K562 (cell line): ENCODE results near the gene STAB1. TPM values are rescaled to one million over a fixed set of nuclear protein-coding genes. Genes with fewer than 3 reads are reported as not detected.
A peak's percentile ranks its signal among the peaks of the same experiment; 100 is the strongest.

Source experiments
- ATAC-seq: fragments of 200-7000 bp; cut with Tn5 transposase; 3 replicates; pipeline ENCODE4 v1.9.1; 2020; ENCODE audit warnings: moderate library complexity
- BruUV-seq: library from RNA; stranded (reverse); fragments of 400-500 nt; replicated peaks from 2 replicates; lab custom pipeline; 2021; lab: Mats Ljungman, UMichigan
- CTCF ChIA-PET: fragments of 300-600 bp; formaldehyde crosslinking; extraction: SDS; loops from one replicate; lab custom pipeline; 2021; ENCODE audit warnings: low intra/inter-chr PET ratio; lab: Yijun Ruan, JAX
- POLR2A ChIA-PET: fragments of 300-600, 350-650 bp; sonication (Branson Sonifier 250); formaldehyde crosslinking; extraction: SDS; loops from one replicate; lab custom pipeline; 2021; ENCODE audit warnings: antibody characterized with exemption, inconsistent platforms; lab: Yijun Ruan, JAX
- DNase-seq, 4 experiments: peaks; one replicate each; pipeline versions ENCODE4 v3.0.0 to v3.0.0-alpha.2; 2011 to 2018; ENCODE audit warnings: low spot score in 3 of 4, mixed read lengths in 3 of 4; ENCODE audit errors: extremely low read depth in 1 of 4
- FAIRE-seq: peaks from 2 replicates; lab custom pipeline; 2011; peaks lifted over from hg19 to GRCh38; lab: Jason Lieb, UNC
- H2AFZ ChIP-seq: 2 replicates; pipeline ENCODE4 v1.6.0; 2011; ENCODE audit warnings: low read depth, low read length, control low read depth, inconsistent platforms
- H3K27ac ChIP-seq: fragments of 200-600 bp; 3 replicates; pipeline ENCODE4 v1.8.0; 2011; ENCODE audit warnings: low read depth, mild to moderate bottlenecking, control low read depth, inconsistent platforms, low read length, moderate library complexity, mixed read lengths; ENCODE audit errors: extremely low read depth
- H3K27me3 ChIP-seq, 2 experiments: fragments of 300-600 bp in 1 of 2; 2 replicates in 1 of 2; 3 replicates in 1 of 2; pipeline versions ENCODE4 v1.6.0 to v1.8.0; 2011; ENCODE audit warnings: inconsistent platforms in 2 of 2, low read length in 2 of 2, mild to moderate bottlenecking in 1 of 2, mixed read lengths in 1 of 2, moderate library complexity in 1 of 2; ENCODE audit not compliant: control insufficient read depth in 2 of 2, insufficient read depth in 2 of 2
- H3K36me3 ChIP-seq: fragments of 300-600 bp; 3 replicates; pipeline ENCODE4 v1.8.0; 2011; ENCODE audit warnings: mild to moderate bottlenecking, low read length, inconsistent platforms; ENCODE audit not compliant: control insufficient read depth, insufficient read depth
- H3K4me1 ChIP-seq, 2 experiments: fragments of 200-600 bp in 1 of 2; replicated peaks in 1 of 2; 2 replicates in 1 of 2; 3 replicates in 1 of 2; pipeline versions ENCODE4 v1.5.1 to v1.8.0; 2011; ENCODE audit warnings: inconsistent platforms in 2 of 2, low read length in 2 of 2, mild to moderate bottlenecking in 1 of 2, mixed read lengths in 1 of 2, moderate library complexity in 1 of 2; ENCODE audit not compliant: control insufficient read depth in 2 of 2, insufficient read depth in 2 of 2
- H3K4me2 ChIP-seq: 2 replicates; pipeline ENCODE4 v1.6.1; 2011; ENCODE audit warnings: low read length, control low read depth, inconsistent platforms, mixed read lengths; ENCODE audit not compliant: insufficient read depth
- H3K4me3 ChIP-seq: fragments of 200-600 bp; sonication (generic), shearing (Covaris generic); 2 replicates; pipeline ENCODE4 v1.5.1; 2016; ENCODE audit warnings: control low read depth, inconsistent platforms
- H3K79me2 ChIP-seq: fragments of 200-600 bp; 3 replicates; pipeline ENCODE4 v1.8.0; 2011; ENCODE audit warnings: low read length, inconsistent platforms; ENCODE audit not compliant: control insufficient read depth, insufficient read depth
- H3K9ac ChIP-seq, 2 experiments: 2 replicates each; pipeline versions ENCODE4 v1.6.0 to v1.6.1; 2011; ENCODE audit warnings: low read depth in 2 of 2, low read length in 2 of 2, control low read depth in 1 of 2, inconsistent platforms in 1 of 2, mild to moderate bottlenecking in 1 of 2, mixed read lengths in 1 of 2; ENCODE audit not compliant: insufficient read depth in 1 of 2
- H3K9me1 ChIP-seq: one replicate; pipeline ENCODE4 v1.6.0; 2011; ENCODE audit warnings: inconsistent platforms, mild to moderate bottlenecking, low read length, moderate library complexity; ENCODE audit not compliant: control insufficient read depth, insufficient read depth
- H3K9me3 ChIP-seq: replicated peaks from 2 replicates; pipeline ENCODE4 v1.5.1; 2011; ENCODE audit warnings: low read depth, low read length, inconsistent platforms; ENCODE audit not compliant: control insufficient read depth, insufficient read depth
- H4K20me1 ChIP-seq: replicated peaks from 2 replicates; pipeline ENCODE4 v1.6.1; 2011; ENCODE audit warnings: low read length, inconsistent platforms, mixed read lengths; ENCODE audit not compliant: control insufficient read depth, insufficient read depth
- ATF3 ChIP-seq, 2 experiments: fragments of 450-650 bp in 1 of 2; sonication (generic) in 1 of 2; formaldehyde crosslinking in 1 of 2; IDR thresholded peaks in 1 of 2; conservative IDR thresholded peaks in 1 of 2; 2 replicates each; pipeline versions ENCODE4 v1.6.1 to v1.8.1; 2016 to 2023; ENCODE audit warnings: mild to moderate bottlenecking in 2 of 2, moderate library complexity in 2 of 2, inconsistent platforms in 1 of 2, missing genetic modification reagents in 1 of 2
- ATF7 ChIP-seq: fragments of 450-650 bp; IDR thresholded peaks from 2 replicates; pipeline ENCODE4 v1.7.1; 2014; ENCODE audit warnings: mild to moderate bottlenecking, moderate library complexity
- ELK1 ChIP-seq: sonication (generic); formaldehyde crosslinking; IDR thresholded peaks from 2 replicates; pipeline ENCODE4 v1.8.1; 2022; ENCODE audit warnings: missing genetic modification reagents
- HOXB6 ChIP-seq: fragments of 250-450 bp; sonication (Bioruptor Pico); IDR thresholded peaks from 2 replicates; pipeline ENCODE4 v1.5.1; 2022; ENCODE audit warnings: mild to moderate bottlenecking, borderline replicate concordance
- MCM2 ChIP-seq: fragments of 450-650 bp; IDR thresholded peaks from 2 replicates; pipeline ENCODE4 v1.6.1; 2017; ENCODE audit warnings: low read depth, mild to moderate bottlenecking
- POLR2G ChIP-seq: fragments of 200-400 bp; formaldehyde crosslinking; IDR thresholded peaks from 2 replicates; pipeline ENCODE4 v1.6.1; 2017; ENCODE audit warnings: low read depth, mild to moderate bottlenecking, antibody characterized with exemption, low read length, moderate library complexity
- RBBP5 ChIP-seq: fragments of 200-600 bp; sonication (generic); IDR thresholded peaks from 2 replicates; pipeline ENCODE4 v1.6.1; 2012; ENCODE audit warnings: borderline replicate concordance, mild to moderate bottlenecking, low read length, control low read depth, inconsistent platforms; ENCODE audit not compliant: insufficient read depth, poor library complexity, severe bottlenecking
- SREBF2 ChIP-seq: sonication (generic); formaldehyde crosslinking; IDR thresholded peaks from 2 replicates; pipeline ENCODE4 v1.4.0; 2020; ENCODE audit warnings: mild to moderate bottlenecking, missing genetic modification reagents
- UBTF ChIP-seq, 2 experiments: IDR thresholded peaks; 2 replicates each; pipeline ENCODE4 v1.6.1; 2012; ENCODE audit warnings: improper control_type of control experiment in 2 of 2, low read depth in 2 of 2, low read length in 2 of 2, borderline replicate concordance in 1 of 2
- VEZF1 ChIP-seq: fragments of 200-800 bp; sonication (Bioruptor generic); IDR thresholded peaks from 2 replicates; pipeline ENCODE4 v1.6.1; 2017; ENCODE audit warnings: missing genetic modification characterization, missing compliant biosample characterization
- WGBS: fragments of 100-300 bp; shearing (Covaris generic); methylation state at CpG from one replicate; pipeline ENCODE4 v1.1.6; 2016; ENCODE audit warnings: low coverage, mixed read lengths; ENCODE audit not compliant: insufficient coverage; ENCODE audit errors: missing lambda C conversion rate; 5-methylcytosine and 5-hydroxymethylcytosine counted together
- in situ Hi-C: fragments of 300-500 bp; cut with MboI; formaldehyde crosslinking; loops from 4 replicates; pipeline ENCODE4 v1.15.0; 2018; ENCODE audit warnings: inconsistent platforms, mixed read lengths
- intact Hi-C: fragments of 100-400 bp; cut with micrococcal nuclease; formaldehyde crosslinking; loops from 2 replicates; pipeline ENCODE4 v1.14.2; 2022
- polyA plus RNA-seq, 8 experiments: library from polyadenylated mRNA; depleted of rRNA in 4 of 8; stranded (reverse) in 5 of 8; unstranded in 3 of 8; fragments of >200 nt; fragmentation: Nextera tagmentation in 2 of 8; fragmentation: Illumina TruSeq in 1 of 8; extraction: Ambion mirVana in 2 of 8; extraction: Trizol in 1 of 8; gene quantifications; 2 replicates each; pipeline versions ENCODE4 v1.2.1 to v1.2.3, GENCODE V29; 2011 to 2014; ENCODE audit warnings: inconsistent platforms in 1 of 8, missing spikeins in 1 of 8
- total RNA-seq, 7 experiments: library from RNA; depleted of rRNA in 6 of 7; stranded (reverse); fragments of >200 nt in 6 of 7; fragmentation: Illumina TruSeq in 2 of 7; extraction: Trizol in 2 of 7; gene quantifications; 2 replicates each; pipeline versions ENCODE4 v1.2.1 to v1.2.3, GENCODE V29; 2011 to 2021; ENCODE audit warnings: low replicate concordance in 1 of 7
- TF ChIP-seq, protein P1 (sequence below), 3 experiments: IDR thresholded peaks in 2 of 3; conservative IDR thresholded peaks in 1 of 3; 2 replicates each; pipeline ENCODE4 v1.5.1; 2011 to 2012; ENCODE audit warnings: low read length in 3 of 3, mild to moderate bottlenecking in 3 of 3, control low read depth in 2 of 3, improper control_type of control experiment in 1 of 3, inconsistent platforms in 1 of 3, low read depth in 1 of 3, mixed read lengths in 1 of 3, moderate library complexity in 1 of 3; ENCODE audit not compliant: insufficient read depth in 2 of 3

Gene STAB1
- total and polyA plus RNA-seq, 9 of the 15 experiments (the other 6 are each of a cell fraction or from before 2014, with no cell fraction given): 0.20 to 3.9 (median 1.2) TPM

- Histone ChIP-seq H3K4me3 (peak within 1 kb of the TSS; percentile 75), H3K79me2 (peaks cover 87% of the 10 kb centered on the region), H3K27ac (peak within 1 kb of the TSS; percentile 82), H3K9me3 (no peaks in the 10 kb centered on the region), H4K20me1 (peaks cover 24% of the 10 kb centered on the region), H3K4me2 (peak within 1 kb of the TSS; percentile 85), H3K9me1 (peaks cover 17% of the 10 kb centered on the region), H2AFZ (peak within 1 kb of the TSS; percentile 83), H3K4me1 (peaks cover 32 to 54% of the 10 kb centered on the region in 2 experiments), H3K27me3 (no peaks in the 10 kb centered on the region), H3K36me3 (peaks cover 43% of the 10 kb centered on the region; the same call in 2 of the 3 replicates), H3K9ac (peak within 1 kb of the TSS; percentile 82 to 92)
- ChIA-PET CTCF (no interaction called here), POLR2A (interaction anchor here (0.6 to 1.3 kb wide), 2 partner anchors 14 to 28 kb away, joined by 5 read pairs; no protein-coding TSS in a partner anchor)
- intact Hi-C loops (loop anchor here (2.0 kb wide), 1 partner anchor 51 kb away; no protein-coding TSS in a partner anchor), in situ Hi-C loops (no loop called here)
- whole genome bisulfite sequencing: no CpG with 5 or more reads among the region's 91 CpGs
- peak; percentile 41 for ATAC-seq
- BruUV-seq: no TSS peak
- peak; percentile 79 to 94 (median 90) for DNase-seq
- FAIRE-seq: no peak
- peak; percentile 17 to 26; a peak in 1 of 4 replicates for TF ChIP-seq UBTF (IDR thresholded peaks at IDR 0.05; ENCODE audit: borderline replicate concordance in 1 of 2, low read depth in 2 of 2, low read length in 2 of 2)
- TF ChIP-seq SREBF2: no peak
- TF ChIP-seq ATF3 (IDR thresholded peaks at IDR 0.05): no peak
- no peak for TF ChIP-seq ATF3 (CRISPR knock-in tag; conservative IDR thresholded peaks at IDR 0.05)
- TF ChIP-seq, protein P1, sequence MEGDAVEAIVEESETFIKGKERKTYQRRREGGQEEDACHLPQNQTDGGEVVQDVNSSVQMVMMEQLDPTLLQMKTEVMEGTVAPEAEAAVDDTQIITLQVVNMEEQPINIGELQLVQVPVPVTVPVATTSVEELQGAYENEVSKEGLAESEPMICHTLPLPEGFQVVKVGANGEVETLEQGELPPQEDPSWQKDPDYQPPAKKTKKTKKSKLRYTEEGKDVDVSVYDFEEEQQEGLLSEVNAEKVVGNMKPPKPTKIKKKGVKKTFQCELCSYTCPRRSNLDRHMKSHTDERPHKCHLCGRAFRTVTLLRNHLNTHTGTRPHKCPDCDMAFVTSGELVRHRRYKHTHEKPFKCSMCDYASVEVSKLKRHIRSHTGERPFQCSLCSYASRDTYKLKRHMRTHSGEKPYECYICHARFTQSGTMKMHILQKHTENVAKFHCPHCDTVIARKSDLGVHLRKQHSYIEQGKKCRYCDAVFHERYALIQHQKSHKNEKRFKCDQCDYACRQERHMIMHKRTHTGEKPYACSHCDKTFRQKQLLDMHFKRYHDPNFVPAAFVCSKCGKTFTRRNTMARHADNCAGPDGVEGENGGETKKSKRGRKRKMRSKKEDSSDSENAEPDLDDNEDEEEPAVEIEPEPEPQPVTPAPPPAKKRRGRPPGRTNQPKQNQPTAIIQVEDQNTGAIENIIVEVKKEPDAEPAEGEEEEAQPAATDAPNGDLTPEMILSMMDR (IDR thresholded peaks at IDR 0.05 in 2 of 3, conservative IDR thresholded peaks at IDR 0.05 in 1 of 3; ENCODE audit: insufficient read depth in 2 of 3, low read depth in 1 of 3, low read length in 3 of 3): peak in 1 of 3 experiments; percentile 15; a peak in 1 of 6 replicates
- TF ChIP-seq MCM2: no peak
- TF ChIP-seq HOXB6 (CRISPR knock-in tag): no peak
- no peak for TF ChIP-seq ATF7
- TF ChIP-seq POLR2G: peak; percentile 66; the same call in 1 of the 2 replicates
- TF ChIP-seq ELK1 (CRISPR knock-in tag): no peak
- no peak for TF ChIP-seq RBBP5
- TF ChIP-seq VEZF1 (CRISPR knock-in tag): peak; percentile 93
Measured at GRCh38 chr3:52533623-52534280, 38.6 kb downstream of the STAB1 start, which contains the start of gene NT5DC2. TSS of gene NT5DC2 (minus strand) at chr3:52533857. CDS start at chr3:52533737, 120 bp downstream.
